Upper lobe of right lung (tissue), 1 donor: Measurements from ENCODE around the gene ZNF394. TPM values are rescaled to one million over a fixed set of nuclear protein-coding genes. Genes with fewer than 3 reads are reported as not detected.
"Not testable (repeated sequence)": the region's sequence is repeated elsewhere in the genome, so short reads cannot be mapped to it uniquely, and the experiment has no call there.

ENCODE experiments used
- ATAC-seq: fragments of 200-7000 bp; cut with Tn5 transposase; one replicate; pipeline ENCODE4 v1.9.1; 2020; ENCODE audit warnings: mild to moderate bottlenecking, moderate library complexity
- DNase-seq: peaks from one replicate; pipeline ENCODE4 v3.0.0-alpha.2; 2020
- H3K27ac ChIP-seq: fragments of 200-600 bp; one replicate; pipeline ENCODE4 v1.8.0; 2022
- H3K27me3 ChIP-seq: fragments of 200-600 bp; one replicate; pipeline ENCODE4 v1.8.0; 2022; ENCODE audit warnings: mild to moderate bottlenecking
- H3K36me3 ChIP-seq: fragments of 200-600 bp; one replicate; pipeline ENCODE4 v1.8.0; 2022
- H3K4me1 ChIP-seq: fragments of 200-600 bp; one replicate; pipeline ENCODE4 v1.8.0; 2022
- H3K4me3 ChIP-seq: fragments of 200-600 bp; one replicate; pipeline ENCODE4 v1.8.0; 2022; ENCODE audit warnings: mild to moderate bottlenecking
- H3K9me3 ChIP-seq: fragments of 200-600 bp; one replicate; pipeline ENCODE4 v1.8.0; 2022
- intact Hi-C: fragments of 100-400 bp; cut with DNase I; formaldehyde crosslinking; loops from one replicate; pipeline ENCODE4 v1.11.0; 2022
- total RNA-seq: library from RNA; stranded (reverse); fragmentation: NEBNext Ultra II Directional; extraction: Animal tissue kit (Norgen Biotek cat#: 25700); gene quantifications from one replicate; pipeline ENCODE4 v1.2.1, GENCODE V29; 2021
- TF ChIP-seq, protein P1 (sequence below): fragments of 200-600 bp; IDR thresholded peaks from one replicate; pipeline ENCODE4 v1.8.0; 2022; ENCODE audit warnings: antibody characterized with exemption
- donor health status: DM: no; HTN: yes; CAD: no; lungs with severe emphysema.

Gene ZNF394
- total RNA-seq, 1 donor from 2014 or later: 34.5 TPM

- TF ChIP-seq, protein P1, sequence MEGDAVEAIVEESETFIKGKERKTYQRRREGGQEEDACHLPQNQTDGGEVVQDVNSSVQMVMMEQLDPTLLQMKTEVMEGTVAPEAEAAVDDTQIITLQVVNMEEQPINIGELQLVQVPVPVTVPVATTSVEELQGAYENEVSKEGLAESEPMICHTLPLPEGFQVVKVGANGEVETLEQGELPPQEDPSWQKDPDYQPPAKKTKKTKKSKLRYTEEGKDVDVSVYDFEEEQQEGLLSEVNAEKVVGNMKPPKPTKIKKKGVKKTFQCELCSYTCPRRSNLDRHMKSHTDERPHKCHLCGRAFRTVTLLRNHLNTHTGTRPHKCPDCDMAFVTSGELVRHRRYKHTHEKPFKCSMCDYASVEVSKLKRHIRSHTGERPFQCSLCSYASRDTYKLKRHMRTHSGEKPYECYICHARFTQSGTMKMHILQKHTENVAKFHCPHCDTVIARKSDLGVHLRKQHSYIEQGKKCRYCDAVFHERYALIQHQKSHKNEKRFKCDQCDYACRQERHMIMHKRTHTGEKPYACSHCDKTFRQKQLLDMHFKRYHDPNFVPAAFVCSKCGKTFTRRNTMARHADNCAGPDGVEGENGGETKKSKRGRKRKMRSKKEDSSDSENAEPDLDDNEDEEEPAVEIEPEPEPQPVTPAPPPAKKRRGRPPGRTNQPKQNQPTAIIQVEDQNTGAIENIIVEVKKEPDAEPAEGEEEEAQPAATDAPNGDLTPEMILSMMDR: no peak
- Histone ChIP-seq H3K27me3 (no peaks in the 10 kb centered on the region), H3K4me1 (no peaks in the 10 kb centered on the region), H3K4me3 (no peak overlapping the region), H3K9me3 (no peaks in the 10 kb centered on the region), H3K27ac (no peak overlapping the region), H3K36me3 (peaks cover 61% of the 10 kb centered on the region)
- ATAC-seq (no peak), DNase-seq (no peak)
- intact Hi-C loops: no loop called here
These were observed 21.3 kb upstream of the ZNF394 start for GRCh38 chr7:99521399-99521798.

- TF ChIP-seq, protein P1: no peak
- Histone ChIP-seq H3K4me1 (no peaks in the 10 kb centered on the region), H3K9me3 (no peaks in the 10 kb centered on the region), H3K27ac (no peak overlapping the region), H3K27me3 (no peaks in the 10 kb centered on the region), H3K4me3 (no peak overlapping the region), H3K36me3 (peaks cover 67% of the 10 kb centered on the region)
- ATAC-seq (no peak), DNase-seq (no peak)
- intact Hi-C loops: no loop called here
These were observed 14.0 kb upstream of the ZNF394 start for GRCh38 chr7:99514050-99514449.

- Histone ChIP-seq H3K9me3 (no peaks in the 10 kb centered on the region), H3K4me1 (peaks cover 31% of the 10 kb centered on the region), H3K36me3 (peaks cover 6% of the 10 kb centered on the region), H3K27me3 (no peaks in the 10 kb centered on the region), H3K4me3 (peak overlapping the region; percentile 90), H3K27ac (peak overlapping the region; percentile 83)
- TF ChIP-seq, protein P1: no peak
- DNase-seq (no peak), ATAC-seq (no peak)
- intact Hi-C loops: no loop called here
These were observed 5.2 kb upstream of the ZNF394 start for GRCh38 chr7:99505324-99505662.

DNA sequence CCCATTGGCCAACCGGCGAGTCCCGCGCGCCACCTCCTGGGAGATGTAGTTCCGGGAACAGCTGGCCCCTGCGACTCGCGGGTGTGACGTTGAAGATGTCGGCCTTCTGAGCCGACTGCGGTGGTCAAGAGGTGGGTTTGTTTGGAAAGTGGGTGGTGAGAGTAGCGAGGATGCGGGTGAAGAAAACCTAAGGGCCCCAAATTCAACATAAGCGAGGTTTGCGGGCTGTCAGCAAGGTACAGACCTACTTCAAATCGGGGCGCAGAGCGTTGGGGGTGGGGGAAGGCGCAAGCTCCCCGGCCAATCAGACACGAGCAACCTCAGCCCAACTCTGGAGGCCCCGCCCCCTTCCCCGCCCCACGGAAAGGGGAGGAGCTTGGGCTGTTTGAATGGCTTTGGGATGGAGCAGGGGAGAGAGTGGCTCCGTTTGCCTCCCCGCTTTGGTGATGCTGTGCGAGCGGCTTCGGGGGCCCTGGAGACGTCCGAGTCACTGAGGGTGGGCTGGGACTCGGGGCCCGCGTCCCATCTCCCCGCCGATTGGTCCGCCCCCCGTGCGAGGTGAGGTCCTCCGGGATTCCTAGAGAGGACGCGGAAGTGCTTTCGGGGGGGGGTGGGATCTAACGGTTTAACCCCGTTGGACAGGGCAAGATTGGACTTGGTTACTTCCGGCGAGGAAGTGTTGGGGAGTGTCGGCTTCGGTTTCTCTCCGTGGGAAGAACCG is 4.7 kb upstream of the ZNF394 start, which contains the start of gene ZKSCAN5:
Gene ZKSCAN5 (plus strand): TSS at position 60 of the 721 bp plus-strand sequence. CDS start 1,383 bp downstream, outside the sequence.
- Histone ChIP-seq H3K4me1 (peaks cover 31% of the 10 kb centered on the region), H3K27ac (peak within 1 kb of the TSS; percentile 83), H3K36me3 (peaks cover 2% of the 10 kb centered on the region), H3K9me3 (no peaks in the 10 kb centered on the region), H3K27me3 (no peaks in the 10 kb centered on the region), H3K4me3 (peak within 1 kb of the TSS; percentile 90)
- TF ChIP-seq, protein P1: no peak
- ATAC-seq (peak; percentile 94), DNase-seq (peak; percentile 99)
- intact Hi-C loops: no loop called here

DNA sequence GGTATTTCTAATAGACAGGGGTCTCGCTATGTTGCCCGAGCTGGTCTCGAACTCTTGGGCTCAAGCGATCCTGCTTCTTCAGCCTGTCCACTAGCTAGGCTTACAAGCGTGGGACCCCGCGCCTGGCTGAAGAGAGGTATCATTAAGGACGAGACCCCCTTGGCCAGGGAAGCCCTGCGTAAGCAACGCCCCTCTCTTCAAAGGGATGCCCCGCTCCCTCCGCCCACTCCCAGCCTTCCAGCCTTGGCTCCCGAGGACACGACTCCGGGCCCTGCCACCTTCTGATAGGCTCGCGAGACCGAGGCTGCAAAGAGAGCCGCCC is 4.2 kb upstream of the ZNF394 start:
- Histone ChIP-seq H3K27ac (peak overlapping the region; percentile 83), H3K4me3 (peak overlapping the region; percentile 90), H3K36me3 (no peaks in the 10 kb centered on the region), H3K4me1 (peaks cover 31% of the 10 kb centered on the region), H3K27me3 (no peaks in the 10 kb centered on the region), H3K9me3 (no peaks in the 10 kb centered on the region)
- TF ChIP-seq, protein P1: no peak
- ATAC-seq (peak; percentile 93), DNase-seq (no peak)
- intact Hi-C loops: no loop called here

DNA sequence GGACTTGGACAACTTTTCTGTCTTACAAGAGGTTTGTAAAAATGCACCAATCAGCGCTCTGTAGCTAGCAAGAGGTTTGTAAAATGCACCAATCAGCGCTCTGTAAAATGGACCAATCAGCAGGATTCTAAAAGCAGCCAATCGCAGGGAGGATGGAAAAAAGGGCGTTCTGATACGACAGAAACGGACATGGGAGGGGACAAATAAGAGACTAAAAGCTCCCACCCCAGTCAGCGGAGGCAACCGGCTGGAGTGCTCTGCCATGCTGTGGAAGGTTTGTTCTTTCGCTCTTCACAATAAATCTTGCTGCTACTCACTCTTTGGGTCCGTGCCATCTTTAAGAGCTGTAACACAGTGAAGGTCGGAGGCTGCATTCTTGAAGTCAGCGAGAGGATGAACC is 1.2 kb upstream of the ZNF394 start:
- H3K27me3 ChIP-seq, H3K4me3 ChIP-seq, intact Hi-C loops, DNase-seq, ATAC-seq, H3K27ac ChIP-seq, H3K9me3 ChIP-seq: not testable (repeated sequence)
- peaks cover 20% of the 10 kb centered on the region for H3K36me3 ChIP-seq
- peaks cover 33% of the 10 kb centered on the region for H3K4me1 ChIP-seq
